ENCODE results near the gene RBFOX1. TPM values are rescaled to one million over a fixed set of nuclear protein-coding genes. Genes with fewer than 3 reads are reported as not detected.

RBFOX1 gene
- total RNA-seq, 1 donor = not detected

DNA sequence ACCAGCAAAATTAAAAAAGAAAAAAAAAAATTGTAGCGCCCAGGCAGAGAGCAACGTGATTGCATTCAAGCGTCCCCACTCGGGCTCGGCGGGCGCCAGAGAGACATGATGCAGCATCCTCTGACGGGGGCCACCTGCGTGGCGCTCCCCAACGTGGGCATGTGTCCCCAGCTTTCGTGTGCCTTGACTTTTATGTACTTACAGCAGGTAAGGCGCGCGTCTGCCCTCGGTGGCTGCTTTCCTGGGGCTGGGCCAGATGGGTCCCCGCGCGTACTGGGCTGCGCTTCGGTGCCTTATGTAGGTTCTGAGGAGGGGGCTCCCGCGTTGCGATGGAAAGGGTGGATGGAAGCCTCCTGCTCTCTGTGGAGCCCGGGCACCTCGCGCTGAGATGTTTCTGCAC, 28.4 kb upstream of the RBFOX1 start:
- no peak overlapping the region for H2AFZ ChIP-seq (ENCODE audit: low read length)
- H3K27ac ChIP-seq (ENCODE audit: low read depth, low read length) = no peak overlapping the region
- no peaks in the 10 kb centered on the region for H3K4me1 ChIP-seq (ENCODE audit: insufficient read depth, low read length)
- no peaks in the 10 kb centered on the region for H3K9me3 ChIP-seq (ENCODE audit: low read depth, low read length)
- DNase-seq (ENCODE audit: insufficient read length, low spot score, missing footprints) = no peak
- H4K20me1 ChIP-seq (ENCODE audit: insufficient read depth, low read length) = no peaks in the 10 kb centered on the region
- H3K36me3 ChIP-seq (ENCODE audit: insufficient read depth, low read length) = no peaks in the 10 kb centered on the region
- no peaks in the 10 kb centered on the region for H3K79me2 ChIP-seq (ENCODE audit: insufficient read depth, low read length)
- H3K4me3 ChIP-seq (ENCODE audit: insufficient read depth, low read length) = no peak overlapping the region
- H3K27me3 ChIP-seq (ENCODE audit: insufficient read depth, low read length) = no peaks in the 10 kb centered on the region
- no peak for TF ChIP-seq CTCF (IDR thresholded peaks at IDR 0.05; ENCODE audit: extremely low read depth, low read depth, low read length)
- no peak overlapping the region for H3K4me2 ChIP-seq (ENCODE audit: insufficient read depth, low read length)

DNA sequence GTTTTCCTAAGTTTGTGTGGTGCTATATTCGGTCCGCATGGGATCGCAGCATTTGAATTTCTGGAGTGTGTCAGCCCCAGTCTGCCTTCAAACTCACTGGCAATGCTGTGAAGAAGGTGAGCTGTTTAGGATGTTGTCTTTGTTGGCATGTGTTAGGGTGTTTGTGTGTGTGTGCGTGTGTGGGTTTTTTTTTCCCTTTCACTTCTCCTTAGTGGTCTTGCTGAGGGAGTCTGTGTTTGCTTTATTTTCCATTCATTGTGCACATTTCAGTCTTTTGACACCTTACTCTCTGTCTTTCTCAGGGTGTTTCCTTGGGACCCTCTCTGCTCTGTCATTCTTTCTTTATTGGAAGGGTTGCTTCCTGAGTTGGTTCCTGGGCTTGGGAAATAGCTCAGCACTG, 27.7 kb upstream of the RBFOX1 start:
- H3K4me3 ChIP-seq (ENCODE audit: insufficient read depth, low read length) = no peak overlapping the region
- no peaks in the 10 kb centered on the region for H3K9me3 ChIP-seq (ENCODE audit: low read depth, low read length)
- no peaks in the 10 kb centered on the region for H3K4me1 ChIP-seq (ENCODE audit: insufficient read depth, low read length)
- no peaks in the 10 kb centered on the region for H3K79me2 ChIP-seq (ENCODE audit: insufficient read depth, low read length)
- TF ChIP-seq CTCF (IDR thresholded peaks at IDR 0.05; ENCODE audit: extremely low read depth, low read depth, low read length) = no peak
- DNase-seq (ENCODE audit: insufficient read length, low spot score, missing footprints) = no peak
- no peak overlapping the region for H3K4me2 ChIP-seq (ENCODE audit: insufficient read depth, low read length)
- no peak overlapping the region for H3K27ac ChIP-seq (ENCODE audit: low read depth, low read length)
- H3K27me3 ChIP-seq (ENCODE audit: insufficient read depth, low read length) = no peaks in the 10 kb centered on the region
- no peaks in the 10 kb centered on the region for H4K20me1 ChIP-seq (ENCODE audit: insufficient read depth, low read length)
- H3K36me3 ChIP-seq (ENCODE audit: insufficient read depth, low read length) = no peaks in the 10 kb centered on the region
- no peak overlapping the region for H2AFZ ChIP-seq (ENCODE audit: low read length)

DNA sequence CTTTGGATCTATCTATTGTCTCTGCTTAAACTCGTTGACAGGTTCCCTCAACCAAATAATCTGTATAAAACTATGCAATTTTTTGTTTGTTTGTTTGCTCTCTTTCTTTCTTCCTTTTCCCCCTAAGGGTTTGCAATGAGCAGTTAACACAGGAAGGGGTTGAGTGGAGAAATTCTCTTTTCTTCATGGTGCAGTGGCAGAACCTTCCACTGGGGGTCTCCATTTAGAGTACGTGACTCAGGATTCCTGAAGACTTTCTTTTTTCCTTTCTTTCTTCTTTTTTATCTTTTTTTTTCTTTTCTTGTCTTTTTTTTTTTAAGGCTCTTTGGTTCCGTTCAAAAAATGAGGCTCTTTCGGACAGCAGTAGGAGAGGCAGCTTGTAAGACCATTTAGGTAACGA, 19.5 kb upstream of the RBFOX1 start:
- Histone ChIP-seq H3K4me2 (ENCODE audit: insufficient read depth, low read length) (no peak overlapping the region), H3K27ac (ENCODE audit: low read depth, low read length) (no peak overlapping the region), H3K36me3 (ENCODE audit: insufficient read depth, low read length) (no peaks in the 10 kb centered on the region), H3K4me1 (ENCODE audit: insufficient read depth, low read length) (no peaks in the 10 kb centered on the region), H3K4me3 (ENCODE audit: insufficient read depth, low read length) (no peak overlapping the region), H3K79me2 (ENCODE audit: insufficient read depth, low read length) (no peaks in the 10 kb centered on the region), H4K20me1 (ENCODE audit: insufficient read depth, low read length) (no peaks in the 10 kb centered on the region), H3K27me3 (ENCODE audit: insufficient read depth, low read length) (no peaks in the 10 kb centered on the region), H2AFZ (ENCODE audit: low read length) (no peak overlapping the region), H3K9me3 (ENCODE audit: low read depth, low read length) (peaks cover 6% of the 10 kb centered on the region)
- no peak for TF ChIP-seq CTCF (IDR thresholded peaks at IDR 0.05; ENCODE audit: extremely low read depth, low read depth, low read length)
- DNase-seq (ENCODE audit: insufficient read length, low spot score, missing footprints) = no peak

- no peaks in the 10 kb centered on the region for H3K4me1 ChIP-seq (ENCODE audit: insufficient read depth, low read length)
- no peak for DNase-seq (ENCODE audit: insufficient read length, low spot score, missing footprints)
These were observed 18.5 kb upstream of the RBFOX1 start for GRCh38 chr16:7314163-7314562.

More at GRCh38 chr16:7314163-7314562, 18.5 kb upstream of the RBFOX1 start:
- Histone ChIP-seq H2AFZ (ENCODE audit: low read length) (no peak overlapping the region), H4K20me1 (ENCODE audit: insufficient read depth, low read length) (no peaks in the 10 kb centered on the region), H3K4me3 (ENCODE audit: insufficient read depth, low read length) (no peak overlapping the region), H3K27ac (ENCODE audit: low read depth, low read length) (no peak overlapping the region), H3K4me2 (ENCODE audit: insufficient read depth, low read length) (no peak overlapping the region), H3K79me2 (ENCODE audit: insufficient read depth, low read length) (no peaks in the 10 kb centered on the region), H3K36me3 (ENCODE audit: insufficient read depth, low read length) (no peaks in the 10 kb centered on the region), H3K27me3 (ENCODE audit: insufficient read depth, low read length) (no peaks in the 10 kb centered on the region), H3K9me3 (ENCODE audit: low read depth, low read length) (peaks cover 7% of the 10 kb centered on the region)
- TF ChIP-seq CTCF (IDR thresholded peaks at IDR 0.05; ENCODE audit: extremely low read depth, low read depth, low read length) = no peak
